ENCODE results near the gene GPR176. TPM values are rescaled to one million over a fixed set of nuclear protein-coding genes. Genes with fewer than 3 reads are reported as not detected.

The GPR176 gene
- polyA plus RNA-seq, 1 of the 3 experiments (the other 2 are of a cell fraction), result 21.9 TPM

DNA sequence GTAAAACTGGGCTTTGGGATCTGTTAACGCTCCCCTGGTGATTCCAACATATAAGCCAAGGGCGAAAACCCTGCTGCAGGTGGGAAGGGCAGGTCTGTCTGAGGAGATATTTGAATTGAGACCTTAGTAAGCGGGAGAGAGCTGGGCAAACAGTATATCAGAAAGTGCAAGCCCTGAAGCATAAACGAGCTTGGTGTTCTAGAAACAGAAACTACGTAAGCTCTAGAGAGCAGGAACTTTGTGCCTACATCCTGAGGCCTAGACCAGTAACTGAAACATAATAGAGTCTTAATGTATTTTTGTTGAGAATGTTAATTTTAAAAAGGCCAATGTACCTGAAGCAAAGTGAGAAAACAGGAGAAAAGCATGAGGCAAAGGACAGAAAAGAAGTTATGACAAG, 74.5 kb downstream of the GPR176 start:
- Histone ChIP-seq H3K9me2 (no peaks in the 10 kb centered on the region), H3K9ac (no peak overlapping the region), H3K4me3 (ENCODE audit: low read depth in 2 of 2, low read length in 1 of 2) (no peak overlapping the region), H3K79me2 (ENCODE audit: insufficient read depth) (peaks cover 99% of the 10 kb centered on the region), H2AFZ (ENCODE audit: low read depth) (no peak overlapping the region), H4K20me1 (ENCODE audit: insufficient read depth) (peaks cover 3% of the 10 kb centered on the region; the same call in 1 of the 2 replicates), H3F3A (replicated peaks; ENCODE audit: insufficient read depth) (no peaks in the 10 kb centered on the region), H3K9me3 (no peaks in the 10 kb centered on the region), H3K27me3 (ENCODE audit: insufficient read depth) (no peaks in the 10 kb centered on the region), H3K36me3 (replicated peaks in 1 of 2; ENCODE audit: control insufficient read depth in 1 of 2, insufficient read depth in 2 of 2, low read length in 1 of 2) (peaks cover 0 to 5% of the 10 kb centered on the region in 2 experiments), H3K4me1 (ENCODE audit: control insufficient read depth in 1 of 2, insufficient read depth in 2 of 2, low read depth in 1 of 2, low read length in 1 of 2) (peaks cover 0 to 6% of the 10 kb centered on the region in 2 experiments; a peak in 1 of 4 replicates), H3K27ac (ENCODE audit: low read depth in 2 of 2, low read length in 1 of 2) (no peak overlapping the region), H3K4me2 (no peak overlapping the region)
- TF ChIP-seq, protein P1, sequence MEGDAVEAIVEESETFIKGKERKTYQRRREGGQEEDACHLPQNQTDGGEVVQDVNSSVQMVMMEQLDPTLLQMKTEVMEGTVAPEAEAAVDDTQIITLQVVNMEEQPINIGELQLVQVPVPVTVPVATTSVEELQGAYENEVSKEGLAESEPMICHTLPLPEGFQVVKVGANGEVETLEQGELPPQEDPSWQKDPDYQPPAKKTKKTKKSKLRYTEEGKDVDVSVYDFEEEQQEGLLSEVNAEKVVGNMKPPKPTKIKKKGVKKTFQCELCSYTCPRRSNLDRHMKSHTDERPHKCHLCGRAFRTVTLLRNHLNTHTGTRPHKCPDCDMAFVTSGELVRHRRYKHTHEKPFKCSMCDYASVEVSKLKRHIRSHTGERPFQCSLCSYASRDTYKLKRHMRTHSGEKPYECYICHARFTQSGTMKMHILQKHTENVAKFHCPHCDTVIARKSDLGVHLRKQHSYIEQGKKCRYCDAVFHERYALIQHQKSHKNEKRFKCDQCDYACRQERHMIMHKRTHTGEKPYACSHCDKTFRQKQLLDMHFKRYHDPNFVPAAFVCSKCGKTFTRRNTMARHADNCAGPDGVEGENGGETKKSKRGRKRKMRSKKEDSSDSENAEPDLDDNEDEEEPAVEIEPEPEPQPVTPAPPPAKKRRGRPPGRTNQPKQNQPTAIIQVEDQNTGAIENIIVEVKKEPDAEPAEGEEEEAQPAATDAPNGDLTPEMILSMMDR (IDR thresholded peaks at IDR 0.05), result no peak
- no peak for TF ChIP-seq GATA2 (CRISPR knock-in tag; IDR thresholded peaks at IDR 0.05)
- no peak for TF ChIP-seq SMC3 (IDR thresholded peaks at IDR 0.05; ENCODE audit: low read depth, low read length)
- TF ChIP-seq MXI1 (IDR thresholded peaks at IDR 0.05; ENCODE audit: low read depth, low read length), result no peak
- TF ChIP-seq RFX5 (IDR thresholded peaks at IDR 0.05; ENCODE audit: low read length), result no peak
- no peak for TF ChIP-seq CHD2 (IDR thresholded peaks at IDR 0.05; ENCODE audit: low read length, partially characterized antibody)
- TF ChIP-seq, protein P2, sequence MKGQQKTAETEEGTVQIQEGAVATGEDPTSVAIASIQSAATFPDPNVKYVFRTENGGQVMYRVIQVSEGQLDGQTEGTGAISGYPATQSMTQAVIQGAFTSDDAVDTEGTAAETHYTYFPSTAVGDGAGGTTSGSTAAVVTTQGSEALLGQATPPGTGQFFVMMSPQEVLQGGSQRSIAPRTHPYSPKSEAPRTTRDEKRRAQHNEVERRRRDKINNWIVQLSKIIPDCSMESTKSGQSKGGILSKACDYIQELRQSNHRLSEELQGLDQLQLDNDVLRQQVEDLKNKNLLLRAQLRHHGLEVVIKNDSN (IDR thresholded peaks at IDR 0.05; ENCODE audit: borderline replicate concordance, low read depth), result no peak
- ChIA-PET CTCF (no interaction called here), POLR2A (no interaction called here)
- DNase-seq, result no peak
- WGBS (ENCODE audit: low lambda C conversion rate), result 93% methylated on average over 5 of the region's 5 CpGs

DNA sequence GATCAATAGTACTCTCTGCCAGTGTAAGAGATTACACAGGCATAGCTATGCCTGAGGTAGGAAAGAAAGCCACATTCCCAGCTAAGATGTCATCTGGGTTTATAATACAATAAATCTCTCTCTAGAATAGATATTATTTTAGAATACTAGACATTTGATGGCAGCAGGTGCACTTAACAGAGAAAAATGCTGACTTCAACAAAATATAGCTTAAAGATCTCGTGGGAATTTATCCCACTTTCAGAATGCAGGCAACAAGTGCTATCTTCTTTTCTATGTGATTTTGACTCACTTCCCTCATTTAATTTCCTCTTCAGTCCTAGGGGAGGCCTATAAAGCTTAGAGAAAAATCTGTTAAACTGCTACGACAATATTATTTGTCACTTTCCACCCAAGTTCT, 76.5 kb downstream of the GPR176 start:
- ChIA-PET POLR2A (no interaction called here), CTCF (interaction anchor here (2.2 kb wide), 1 partner anchor 33 kb away, joined by 6 read pairs; no protein-coding TSS in a partner anchor)
- no peaks in the 10 kb centered on the region for H3K9me3 ChIP-seq
- H3K4me2 ChIP-seq, result no peak overlapping the region
- no peak overlapping the region for H3K27ac ChIP-seq (ENCODE audit: low read depth in 2 of 2, low read length in 1 of 2)
- H3F3A ChIP-seq (replicated peaks; ENCODE audit: insufficient read depth), result no peaks in the 10 kb centered on the region
- no peak overlapping the region for H2AFZ ChIP-seq (ENCODE audit: low read depth)
- no peak overlapping the region for H3K4me3 ChIP-seq (ENCODE audit: low read depth in 2 of 2, low read length in 1 of 2)
- peaks cover 0 to 5% of the 10 kb centered on the region in 2 experiments for H3K36me3 ChIP-seq (replicated peaks in 1 of 2; ENCODE audit: control insufficient read depth in 1 of 2, insufficient read depth in 2 of 2, low read length in 1 of 2)
- peaks cover 99% of the 10 kb centered on the region for H3K79me2 ChIP-seq (ENCODE audit: insufficient read depth)
- DNase-seq, result no peak
- no peaks in the 10 kb centered on the region for H3K27me3 ChIP-seq (ENCODE audit: insufficient read depth)
- peaks cover 3% of the 10 kb centered on the region; the same call in 1 of the 2 replicates for H4K20me1 ChIP-seq (ENCODE audit: insufficient read depth)
- no peaks in the 10 kb centered on the region for H3K9me2 ChIP-seq
- H3K4me1 ChIP-seq (ENCODE audit: control insufficient read depth in 1 of 2, insufficient read depth in 2 of 2, low read depth in 1 of 2, low read length in 1 of 2), result peaks cover 0 to 6% of the 10 kb centered on the region in 2 experiments; a peak in 1 of 4 replicates
- WGBS (ENCODE audit: low lambda C conversion rate), result 92% methylated on average over 2 of the region's 2 CpGs
- TF ChIP-seq GATA2 (CRISPR knock-in tag; IDR thresholded peaks at IDR 0.05) (no peak), TEAD4 (IDR thresholded peaks at IDR 0.05; ENCODE audit: borderline replicate concordance, insufficient read depth) (no peak), NFIC (IDR thresholded peaks at IDR 0.05; ENCODE audit: borderline replicate concordance) (no peak)
- TF ChIP-seq, protein P3, sequence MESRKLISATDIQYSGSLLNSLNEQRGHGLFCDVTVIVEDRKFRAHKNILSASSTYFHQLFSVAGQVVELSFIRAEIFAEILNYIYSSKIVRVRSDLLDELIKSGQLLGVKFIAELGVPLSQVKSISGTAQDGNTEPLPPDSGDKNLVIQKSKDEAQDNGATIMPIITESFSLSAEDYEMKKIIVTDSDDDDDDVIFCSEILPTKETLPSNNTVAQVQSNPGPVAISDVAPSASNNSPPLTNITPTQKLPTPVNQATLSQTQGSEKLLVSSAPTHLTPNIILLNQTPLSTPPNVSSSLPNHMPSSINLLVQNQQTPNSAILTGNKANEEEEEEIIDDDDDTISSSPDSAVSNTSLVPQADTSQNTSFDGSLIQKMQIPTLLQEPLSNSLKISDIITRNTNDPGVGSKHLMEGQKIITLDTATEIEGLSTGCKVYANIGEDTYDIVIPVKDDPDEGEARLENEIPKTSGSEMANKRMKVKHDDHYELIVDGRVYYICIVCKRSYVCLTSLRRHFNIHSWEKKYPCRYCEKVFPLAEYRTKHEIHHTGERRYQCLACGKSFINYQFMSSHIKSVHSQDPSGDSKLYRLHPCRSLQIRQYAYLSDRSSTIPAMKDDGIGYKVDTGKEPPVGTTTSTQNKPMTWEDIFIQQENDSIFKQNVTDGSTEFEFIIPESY (IDR thresholded peaks at IDR 0.05; ENCODE audit: borderline replicate concordance, low read depth), result no peak
- TF ChIP-seq, protein P4, sequence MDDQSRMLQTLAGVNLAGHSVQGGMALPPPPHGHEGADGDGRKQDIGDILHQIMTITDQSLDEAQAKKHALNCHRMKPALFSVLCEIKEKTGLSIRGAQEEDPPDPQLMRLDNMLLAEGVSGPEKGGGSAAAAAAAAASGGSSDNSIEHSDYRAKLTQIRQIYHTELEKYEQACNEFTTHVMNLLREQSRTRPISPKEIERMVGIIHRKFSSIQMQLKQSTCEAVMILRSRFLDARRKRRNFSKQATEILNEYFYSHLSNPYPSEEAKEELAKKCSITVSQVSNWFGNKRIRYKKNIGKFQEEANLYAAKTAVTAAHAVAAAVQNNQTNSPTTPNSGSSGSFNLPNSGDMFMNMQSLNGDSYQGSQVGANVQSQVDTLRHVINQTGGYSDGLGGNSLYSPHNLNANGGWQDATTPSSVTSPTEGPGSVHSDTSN (IDR thresholded peaks at IDR 0.05), result no peak
- no peak overlapping the region for H3K9ac ChIP-seq

All from SK-N-SH (cell line).